PC-9 (cell line): Measurements from ENCODE around the gene KCNH1. TPM values are rescaled to one million over a fixed set of nuclear protein-coding genes. Genes with fewer than 3 reads are reported as not detected.
A peak's percentile ranks its signal among the peaks of the same experiment; 100 is the strongest.

Source experiments
- BruUV-seq: library from RNA; stranded (reverse); fragments of 400-500 nt; replicated peaks from 2 replicates; lab custom pipeline; 2021; lab: Mats Ljungman, UMichigan
- CTCF ChIA-PET: fragments of 300-600 bp; sonication (Branson Sonifier 250); formaldehyde crosslinking; loops from one replicate; lab custom pipeline; 2022; ENCODE audit warnings: antibody characterized with exemption; lab: Charles Lee
- POLR2A ChIA-PET: fragments of 300-600 bp; sonication (Branson Sonifier 250); formaldehyde crosslinking; loops from one replicate; lab custom pipeline; 2022; ENCODE audit warnings: antibody characterized with exemption; ENCODE audit not compliant: unreplicated experiment; lab: Charles Lee
- DNase-seq, 2 experiments: peaks; one replicate each; pipeline versions ENCODE4 v3.0.0 to v3.0.0-alpha.2; 2015 to 2022; ENCODE audit warnings: mixed read lengths in 1 of 2
- H2AFZ ChIP-seq: fragments of 200-600 bp; sonication (generic); 2 replicates; pipeline ENCODE4 v1.8.1; 2017; ENCODE audit warnings: antibody characterized with exemption
- H3F3A ChIP-seq: fragments of 200-600 bp; sonication (generic); 2 replicates; pipeline ENCODE4 v1.8.1; 2017; ENCODE audit warnings: antibody characterized with exemption, mild to moderate bottlenecking, low read depth; ENCODE audit not compliant: insufficient read depth
- H3K27ac ChIP-seq: fragments of 200-600 bp; sonication (generic); 2 replicates; pipeline ENCODE4 v1.6.1; 2016; ENCODE audit warnings: mixed run types
- H3K27me3 ChIP-seq: fragments of 200-600 bp; sonication (generic); 2 replicates; pipeline ENCODE4 v1.6.1; 2016; ENCODE audit warnings: low read depth, mixed run types; ENCODE audit not compliant: insufficient read depth
- H3K36me3 ChIP-seq: fragments of 200-600 bp; sonication (generic); 2 replicates; pipeline ENCODE4 v1.6.1; 2016; ENCODE audit warnings: low read depth, mixed run types
- H3K4me1 ChIP-seq: fragments of 200-600 bp; sonication (generic); replicated peaks from 2 replicates; pipeline ENCODE4 v1.6.1; 2016; ENCODE audit warnings: mixed run types; ENCODE audit not compliant: insufficient read depth
- H3K4me2 ChIP-seq: fragments of 200-600 bp; sonication (generic); 2 replicates; pipeline ENCODE4 v1.6.1; 2017; ENCODE audit warnings: mixed run types
- H3K4me3 ChIP-seq: fragments of 200-600 bp; sonication (generic); 2 replicates; pipeline ENCODE4 v1.6.1; 2016; ENCODE audit warnings: mixed run types
- H3K79me2 ChIP-seq: fragments of 200-600 bp; sonication (generic); 2 replicates; pipeline ENCODE4 v1.6.1; 2017; ENCODE audit warnings: low read depth, mixed run types
- H3K9me2 ChIP-seq: fragments of 200-600 bp; sonication (generic); 2 replicates; pipeline ENCODE4 v1.8.1; 2017; ENCODE audit warnings: mild to moderate bottlenecking; ENCODE audit not compliant: insufficient read depth
- H3K9me3 ChIP-seq: fragments of 200-600 bp; sonication (generic); 2 replicates; pipeline ENCODE4 v1.8.1; 2016; ENCODE audit warnings: low read depth; ENCODE audit not compliant: insufficient read depth
- H4K20me1 ChIP-seq: fragments of 200-600 bp; sonication (generic); 2 replicates; pipeline ENCODE4 v1.8.1; 2017; ENCODE audit not compliant: insufficient read depth
- CTCF ChIP-seq: fragments of 200-600 bp; sonication (generic); conservative IDR thresholded peaks from 2 replicates; pipeline ENCODE4 v1.6.1; 2017; ENCODE audit warnings: mixed run types, antibody characterized with exemption, mild to moderate bottlenecking, moderate library complexity
- EZH2 ChIP-seq: fragments of 200-600 bp; sonication (generic); IDR thresholded peaks from 2 replicates; pipeline ENCODE4 v1.8.0; 2017; ENCODE audit warnings: antibody characterized with exemption, low read depth
- intact Hi-C: fragments of 100-400 bp; cut with micrococcal nuclease; formaldehyde crosslinking; loops from one replicate; pipeline ENCODE4 v1.10.0; 2022; ENCODE audit not compliant: unreplicated experiment
- total RNA-seq: library from RNA; stranded (reverse); gene quantifications from 2 replicates; pipeline ENCODE4 v1.2.3, GENCODE V29; 2021

KCNH1 gene
- total RNA-seq, 1 experiment from 2014 or later, result not detected

GRCh38 chr1:210755991-210756659 is 377.8 kb downstream of the KCNH1 start:
- Histone ChIP-seq H3K4me1 (no peaks in the 10 kb centered on the region), H4K20me1 (no peaks in the 10 kb centered on the region), H3K4me3 (no peak overlapping the region), H3K79me2 (no peaks in the 10 kb centered on the region), H3K4me2 (no peak overlapping the region), H3K27ac (no peak overlapping the region), H3F3A (no peaks in the 10 kb centered on the region), H3K9me3 (no peaks in the 10 kb centered on the region), H3K36me3 (no peaks in the 10 kb centered on the region), H3K9me2 (no peaks in the 10 kb centered on the region), H2AFZ (no peak overlapping the region), H3K27me3 (peaks cover 10% of the 10 kb centered on the region)
- no TSS peak for BruUV-seq
- CTCF ChIA-PET, result no interaction called here
- POLR2A ChIA-PET, result no interaction called here
- DNase-seq, result no peak
- intact Hi-C loops, result no loop called here
- no peak for TF ChIP-seq CTCF
- no peak for TF ChIP-seq EZH2

- Histone ChIP-seq H3K79me2 (no peaks in the 10 kb centered on the region), H3F3A (no peaks in the 10 kb centered on the region), H3K4me1 (no peaks in the 10 kb centered on the region), H3K27me3 (peaks cover 5% of the 10 kb centered on the region), H3K4me2 (no peak overlapping the region), H3K9me3 (no peaks in the 10 kb centered on the region), H3K4me3 (no peak overlapping the region), H4K20me1 (no peaks in the 10 kb centered on the region), H2AFZ (no peak overlapping the region), H3K36me3 (no peaks in the 10 kb centered on the region), H3K27ac (no peak overlapping the region), H3K9me2 (no peaks in the 10 kb centered on the region)
- intact Hi-C loops, result no loop called here
- peak in 1 of 2 experiments; percentile 32 for DNase-seq
- BruUV-seq, result no TSS peak
- no peak for TF ChIP-seq EZH2
- TF ChIP-seq CTCF, result no peak
- CTCF ChIA-PET, result no interaction called here
- POLR2A ChIA-PET, result no interaction called here
Observed at GRCh38 chr1:210754878-210755665, 378.9 kb downstream of the KCNH1 start.

- H3K27ac ChIP-seq, result no peak overlapping the region
- H3K4me2 ChIP-seq, result no peak overlapping the region
- H3K27me3 ChIP-seq, result no peaks in the 10 kb centered on the region
- BruUV-seq, result no TSS peak
- no peaks in the 10 kb centered on the region for H3K79me2 ChIP-seq
- no peak for TF ChIP-seq EZH2
- no peak for TF ChIP-seq CTCF
- H3K4me1 ChIP-seq, result no peaks in the 10 kb centered on the region
- no peaks in the 10 kb centered on the region for H3K9me2 ChIP-seq
- H4K20me1 ChIP-seq, result no peaks in the 10 kb centered on the region
- ChIA-PET POLR2A (no interaction called here), CTCF (no interaction called here)
- H3F3A ChIP-seq, result no peaks in the 10 kb centered on the region
- no peaks in the 10 kb centered on the region for H3K9me3 ChIP-seq
- H3K4me3 ChIP-seq, result no peak overlapping the region
- DNase-seq, result no peak
- no peak overlapping the region for H2AFZ ChIP-seq
- H3K36me3 ChIP-seq, result no peaks in the 10 kb centered on the region
- intact Hi-C loops, result no loop called here
Observed at GRCh38 chr1:210751911-210752310, 382.0 kb downstream of the KCNH1 start.
